ENCODE results near the gene NUP188.

DNA sequence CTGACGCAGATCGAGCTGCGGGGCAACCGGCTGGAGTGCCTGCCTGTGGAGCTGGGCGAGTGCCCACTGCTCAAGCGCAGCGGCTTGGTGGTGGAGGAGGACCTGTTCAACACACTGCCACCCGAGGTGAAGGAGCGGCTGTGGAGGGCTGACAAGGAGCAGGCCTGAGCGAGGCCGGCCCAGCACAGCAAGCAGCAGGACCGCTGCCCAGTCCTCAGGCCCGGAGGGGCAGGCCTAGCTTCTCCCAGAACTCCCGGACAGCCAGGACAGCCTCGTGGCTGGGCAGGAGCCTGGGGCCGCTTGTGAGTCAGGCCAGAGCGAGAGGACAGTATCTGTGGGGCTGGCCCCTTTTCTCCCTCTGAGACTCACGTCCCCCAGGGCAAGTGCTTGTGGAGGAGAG is 31.3 kb upstream of the NUP188 start:
- TF ChIP-seq POLR2A (IDR thresholded peaks at IDR 0.05; ENCODE audit: low read length) (no peak), GATA1 (IDR thresholded peaks at IDR 0.05; ENCODE audit: low read depth, low read length) (no peak)
